Activated CD8-positive, alpha-beta memory T cell treated with anti-CD3 and anti-CD28 coated beads, Interleukin-2, amount 50 U/mL, for 24 hours (primary cell): ENCODE data around the gene SEBOX.

Source experiments
- DNase-seq: peaks from one replicate; pipeline ENCODE4 v3.0.0-alpha.2; 2020; ENCODE audit errors: extremely low read depth

SEBOX gene

GRCh38 chr17:28368915-28369683 lies 4.1 kb upstream of the SEBOX start:
- no peak for DNase-seq

- no peak for DNase-seq
These were observed 3.4 kb upstream of the SEBOX start for GRCh38 chr17:28368306-28368831.

GRCh38 chr17:28367641-28368305 lies 2.8 kb upstream of the SEBOX start:
- no peak for DNase-seq

GRCh38 chr17:28366605-28367004 lies 1.6 kb upstream of the SEBOX start:
- DNase-seq, result no peak

GRCh38 chr17:28365487-28365886 lies 488 bp upstream of the SEBOX start:
- DNase-seq, result no peak

- DNase-seq, result no peak
These were observed 986 bp downstream of the SEBOX start for GRCh38 chr17:28363776-28364650.

- DNase-seq, result no peak
These were observed 1.8 kb downstream of the SEBOX start for GRCh38 chr17:28363186-28363585.

- DNase-seq, result no peak
These were observed 7.2 kb downstream of the SEBOX start for GRCh38 chr17:28357901-28358197.

GRCh38 chr17:28357061-28357900 lies 7.7 kb downstream of the SEBOX start, which contains the start of gene POLDIP2:
Gene POLDIP2, minus strand, starts transcription at chr17:28357527. Its CDS starts 79 bp downstream, at chr17:28357448.
- peak; percentile 88 for DNase-seq

- no peak for DNase-seq
These were observed 14.7 kb downstream of the SEBOX start for GRCh38 chr17:28350271-28350670.

GRCh38 chr17:28348979-28349378 lies 16.0 kb downstream of the SEBOX start:
- DNase-seq, result no peak

GRCh38 chr17:28347261-28347891 lies 17.6 kb downstream of the SEBOX start:
- no peak for DNase-seq

GRCh38 chr17:28346746-28347246 lies 18.2 kb downstream of the SEBOX start:
- no peak for DNase-seq

- no peak for DNase-seq
These were observed 18.8 kb downstream of the SEBOX start for GRCh38 chr17:28346199-28346580.

GRCh38 chr17:28345419-28346198 lies 19.4 kb downstream of the SEBOX start:
- no peak for DNase-seq

GRCh38 chr17:28344435-28344901 lies 20.5 kb downstream of the SEBOX start:
- DNase-seq, result no peak

- no peak for DNase-seq
These were observed 21.0 kb downstream of the SEBOX start for GRCh38 chr17:28344011-28344410.

- DNase-seq, result no peak
These were observed 21.5 kb downstream of the SEBOX start for GRCh38 chr17:28343491-28343932.

- DNase-seq, result no peak
These were observed 22.7 kb downstream of the SEBOX start for GRCh38 chr17:28342313-28342712.

GRCh38 chr17:28341516-28341915 lies 23.5 kb downstream of the SEBOX start:
- no peak for DNase-seq
